H1 (cell line): ENCODE measurements around the gene TBC1D22A. TPM values are rescaled to one million over a fixed set of nuclear protein-coding genes. Genes with fewer than 3 reads are reported as not detected.

Source experiments
- CTCF ChIA-PET: fragments of 300-600 bp; sonication (Branson Sonifier 250); formaldehyde crosslinking; loops from one replicate; lab custom pipeline; 2021; ENCODE audit not compliant: partially characterized antibody; lab: Charles Lee
- POLR2A ChIA-PET: fragments of 300-600 bp; sonication (Branson Sonifier 250); formaldehyde crosslinking; loops from one replicate; lab custom pipeline; 2021; ENCODE audit warnings: inconsistent platforms; ENCODE audit not compliant: partially characterized antibody; lab: Charles Lee
- DNase-seq, 2 experiments: peaks; one replicate each; pipeline versions ENCODE4 v3.0.0 to v3.0.0-alpha.2; 2010 to 2022; ENCODE audit warnings: low spot score in 2 of 2, low read depth in 1 of 2, mixed read lengths in 1 of 2
- FAIRE-seq: peaks from 2 replicates; lab custom pipeline; 2011; peaks lifted over from hg19 to GRCh38; lab: Jason Lieb, UNC
- H2AFZ ChIP-seq: 2 replicates; pipeline ENCODE4 v1.8.1; 2012; ENCODE audit warnings: low read length, inconsistent platforms
- H2AK5ac ChIP-seq: 2 replicates; pipeline ENCODE4 v1.6.1; 2013; ENCODE audit warnings: low read depth, low read length
- H2BK120ac ChIP-seq: replicated peaks from 2 replicates; pipeline ENCODE3; 2013; ENCODE audit warnings: low read depth, low read length, inconsistent platforms
- H2BK12ac ChIP-seq: 2 replicates; pipeline ENCODE4 v1.6.1; 2013; ENCODE audit warnings: low read depth, low read length
- H2BK15ac ChIP-seq: 2 replicates; pipeline ENCODE4 v1.6.1; 2013; ENCODE audit warnings: low read length
- H2BK20ac ChIP-seq: 2 replicates; pipeline ENCODE4 v1.6.1; 2013; ENCODE audit warnings: low read length
- H2BK5ac ChIP-seq: 2 replicates; pipeline ENCODE4 v1.6.1; 2013; ENCODE audit warnings: low read depth, low read length
- H3K14ac ChIP-seq: 2 replicates; pipeline ENCODE4 v1.6.1; 2013; ENCODE audit warnings: inconsistent platforms; ENCODE audit not compliant: insufficient read length
- H3K18ac ChIP-seq: 2 replicates; pipeline ENCODE4 v1.6.1; 2013; ENCODE audit warnings: low read length; ENCODE audit errors: extremely low read depth
- H3K23ac ChIP-seq: 2 replicates; pipeline ENCODE4 v1.6.1; 2013; ENCODE audit warnings: inconsistent platforms; ENCODE audit not compliant: insufficient read length
- H3K23me2 ChIP-seq: 2 replicates; pipeline ENCODE4 v1.6.1; 2013; ENCODE audit warnings: low read depth, low read length
- H3K27ac ChIP-seq: 2 replicates; pipeline ENCODE4 v1.6.1; 2011; ENCODE audit warnings: low read depth, low read length, inconsistent platforms
- H3K27me3 ChIP-seq, 4 experiments: replicated peaks in 1 of 4; 1 replicate in 1 of 4; 2 replicates in 3 of 4; pipeline versions ENCODE4 v1.6.1 to v1.8.1; 2011 to 2013; ENCODE audit warnings: low read length in 3 of 4, mild to moderate bottlenecking in 3 of 4, inconsistent platforms in 2 of 4, mixed read lengths in 2 of 4, moderate library complexity in 1 of 4; ENCODE audit not compliant: control insufficient read depth in 3 of 4, insufficient read depth in 3 of 4; ENCODE audit errors: extremely low read depth in 1 of 4
- H3K36me3 ChIP-seq, 4 experiments: 2 replicates each; pipeline versions ENCODE4 v1.6.1 to v1.8.1; 2011 to 2013; ENCODE audit warnings: mild to moderate bottlenecking in 4 of 4, low read length in 3 of 4, moderate library complexity in 2 of 4, control low read depth in 1 of 4, inconsistent platforms in 1 of 4; ENCODE audit not compliant: insufficient read depth in 4 of 4, control insufficient read depth in 2 of 4
- H3K4ac ChIP-seq: replicated peaks from 2 replicates; pipeline ENCODE3; 2013; ENCODE audit warnings: low read length, low read depth, mixed read lengths, inconsistent platforms; ENCODE audit not compliant: insufficient read length
- H3K4me1 ChIP-seq, 4 experiments: replicated peaks in 1 of 4; 1 replicate in 1 of 4; 2 replicates in 3 of 4; pipeline versions ENCODE4 v1.6.1 to v1.8.1; 2011 to 2013; ENCODE audit warnings: low read length in 3 of 4, inconsistent platforms in 2 of 4, mixed read lengths in 1 of 4; ENCODE audit not compliant: insufficient read depth in 4 of 4, control insufficient read depth in 3 of 4
- H3K4me2 ChIP-seq, 2 experiments: 2 replicates each; pipeline versions ENCODE4 v1.6.1 to v1.8.1; 2011 to 2013; ENCODE audit warnings: low read depth in 2 of 2, low read length in 2 of 2, control low read depth in 1 of 2, inconsistent platforms in 1 of 2, mild to moderate bottlenecking in 1 of 2; ENCODE audit not compliant: insufficient read depth in 1 of 2
- H3K4me3 ChIP-seq, 4 experiments: fragments of 200-600, 300-600 bp in 1 of 4; sonication (generic), shearing (Covaris generic), sonication (Bioruptor Twin) in 1 of 4; 2 replicates each; pipeline versions ENCODE4 v1.5.1 to v1.8.1; 2011 to 2016; ENCODE audit warnings: low read length in 4 of 4, low read depth in 3 of 4, control low read depth in 2 of 4, inconsistent platforms in 2 of 4, mild to moderate bottlenecking in 2 of 4, mixed read lengths in 1 of 4, moderate library complexity in 1 of 4; ENCODE audit not compliant: insufficient read depth in 2 of 4; ENCODE audit errors: extremely low read depth in 1 of 4
- H3K56ac ChIP-seq: replicated peaks from 2 replicates; pipeline ENCODE3; 2013; ENCODE audit warnings: low read depth, mild to moderate bottlenecking, mixed read lengths, low read length, inconsistent platforms; ENCODE audit not compliant: insufficient read length
- H3K79me1 ChIP-seq: 2 replicates; pipeline ENCODE4 v1.6.1; 2013; ENCODE audit warnings: low read depth, low read length, control low read depth
- H3K79me2 ChIP-seq, 2 experiments: 2 replicates each; pipeline versions ENCODE4 v1.6.1 to v1.8.1; 2012 to 2013; ENCODE audit warnings: low read length in 2 of 2, mild to moderate bottlenecking in 2 of 2, inconsistent platforms in 1 of 2; ENCODE audit not compliant: insufficient read depth in 2 of 2, control insufficient read depth in 1 of 2
- H3K9ac ChIP-seq, 4 experiments: replicated peaks in 1 of 4; 1 replicate in 1 of 4; 2 replicates in 3 of 4; pipeline versions ENCODE4 v1.6.1 to v1.8.1; 2011 to 2013; ENCODE audit warnings: low read depth in 3 of 4, low read length in 3 of 4, control low read depth in 2 of 4, mild to moderate bottlenecking in 2 of 4, moderate library complexity in 2 of 4, inconsistent platforms in 1 of 4; ENCODE audit errors: extremely low read depth in 1 of 4
- H3K9me3 ChIP-seq, 2 experiments: 2 replicates each; pipeline versions ENCODE4 v1.6.1 to v1.8.1; 2012 to 2013; ENCODE audit warnings: mild to moderate bottlenecking in 2 of 2, moderate library complexity in 2 of 2, control low read depth in 1 of 2, inconsistent platforms in 1 of 2, low read depth in 1 of 2, low read length in 1 of 2, mixed read lengths in 1 of 2; ENCODE audit not compliant: insufficient read depth in 2 of 2
- H4K20me1 ChIP-seq, 2 experiments: replicated peaks in 1 of 2; 2 replicates each; pipeline versions ENCODE3 to v1.8.1; 2011 to 2013; ENCODE audit warnings: inconsistent platforms in 2 of 2, low read length in 2 of 2, mild to moderate bottlenecking in 1 of 2; ENCODE audit not compliant: insufficient read depth in 2 of 2, control insufficient read depth in 1 of 2
- H4K5ac ChIP-seq: 2 replicates; pipeline ENCODE4 v1.6.1; 2013; ENCODE audit warnings: low read length, low read depth, mixed read lengths, inconsistent platforms; ENCODE audit not compliant: insufficient read length
- H4K8ac ChIP-seq: 2 replicates; pipeline ENCODE4 v1.8.0; 2013; ENCODE audit warnings: mild to moderate bottlenecking, moderate library complexity, low read length, inconsistent platforms; ENCODE audit not compliant: insufficient read depth; ENCODE audit errors: extremely low read depth
- H4K91ac ChIP-seq: replicated peaks from 2 replicates; pipeline ENCODE3; 2013; ENCODE audit warnings: low read length, mixed read lengths, inconsistent platforms; ENCODE audit not compliant: insufficient read length
- BCL11A ChIP-seq, 2 experiments: IDR thresholded peaks; one replicate each; pipeline ENCODE4 v1.6.1; 2011; ENCODE audit warnings: low read depth in 2 of 2, low read length in 2 of 2, mild to moderate bottlenecking in 2 of 2
- CBX5 ChIP-seq: fragments of 300-800, 300-1000 bp; sonication (generic); IDR thresholded peaks from 2 replicates; pipeline ENCODE4 v1.7.1; 2016; ENCODE audit warnings: antibody characterized with exemption, low read length, low read depth
- CBX8 ChIP-seq: fragments of 300-800, 300-1000 bp; sonication (generic); IDR thresholded peaks from 2 replicates; pipeline ENCODE4 v1.7.1; 2016; ENCODE audit warnings: low read depth, low read length, borderline replicate concordance
- FOSL1 ChIP-seq: IDR thresholded peaks from 2 replicates; pipeline ENCODE4 v1.6.1; 2011; ENCODE audit warnings: mild to moderate bottlenecking, low read depth, low read length, moderate library complexity; ENCODE audit not compliant: insufficient read depth
- GTF2F1 ChIP-seq: IDR thresholded peaks from 2 replicates; pipeline ENCODE4 v1.6.1; 2012; ENCODE audit warnings: low read depth, low read length, improper control_type of control experiment, borderline replicate concordance
- JUND ChIP-seq: IDR thresholded peaks from 2 replicates; pipeline ENCODE4 v1.6.1; 2011; ENCODE audit warnings: mild to moderate bottlenecking, improper control_type of control experiment, low read length
- KDM1A ChIP-seq: fragments of 200-600, 300-600 bp; sonication (generic); IDR thresholded peaks from 2 replicates; pipeline ENCODE4 v1.7.1; 2016; ENCODE audit warnings: mild to moderate bottlenecking, low read length, borderline replicate concordance
- POLR2AphosphoS5 ChIP-seq: IDR thresholded peaks from 2 replicates; pipeline ENCODE4 v1.6.1; 2011; ENCODE audit warnings: low read depth, low read length
- POU5F1 ChIP-seq: IDR thresholded peaks from 2 replicates; pipeline ENCODE4 v1.6.1; 2011; ENCODE audit warnings: low read depth, mild to moderate bottlenecking, low read length, moderate library complexity
- RFX5 ChIP-seq: IDR thresholded peaks from 2 replicates; pipeline ENCODE4 v1.6.1; 2011; ENCODE audit warnings: low read depth, low read length, improper control_type of control experiment, borderline replicate concordance
- SIRT6 ChIP-seq: IDR thresholded peaks from one replicate; pipeline ENCODE4 v1.7.1; 2012; ENCODE audit warnings: low read length, inconsistent platforms
- TAF7 ChIP-seq: optimal IDR thresholded peaks from 2 replicates; pipeline ENCODE3; 2011; ENCODE audit warnings: low read depth, mild to moderate bottlenecking, inconsistent platforms, low read length, moderate library complexity, borderline replicate concordance
- TCF12 ChIP-seq: IDR thresholded peaks from 2 replicates; pipeline ENCODE4 v1.6.1; 2011; ENCODE audit warnings: low read depth, mild to moderate bottlenecking, low read length
- YY1 ChIP-seq: IDR thresholded peaks from 2 replicates; pipeline ENCODE4 v1.6.1; 2011; ENCODE audit warnings: low read depth, mild to moderate bottlenecking, low read length
- ZNF274 ChIP-seq: IDR thresholded peaks from 2 replicates; pipeline ENCODE4 v1.7.0; 2012; ENCODE audit warnings: low read length, borderline replicate concordance; ENCODE audit errors: extremely low read depth
- WGBS, 2 experiments: shearing (Covaris generic) in 1 of 2; methylation state at CpG; one replicate each; pipeline versions ENCODE4 v1.1.6 to v1.1.7; 2013 to 2015; ENCODE audit warnings: low lambda C conversion rate in 2 of 2, mixed read lengths in 2 of 2, inconsistent platforms in 1 of 2, low coverage in 1 of 2, missing lambda C conversion rate in 1 of 2; ENCODE audit not compliant: insufficient replicate concordance in 2 of 2, insufficient coverage in 1 of 2, insufficient read length in 1 of 2; ENCODE audit errors: extremely low coverage in 1 of 2, missing lambda C conversion rate in 1 of 2; 5-methylcytosine and 5-hydroxymethylcytosine counted together
- polyA plus RNA-seq, 7 experiments: library from polyadenylated mRNA; depleted of rRNA in 3 of 7; stranded (reverse) in 5 of 7; unstranded in 2 of 7; fragments of >200 nt in 5 of 7; fragments of 200-250 nt in 2 of 7; gene quantifications; 1 replicate in 5 of 7; 2 replicates in 1 of 7; 4 replicates in 1 of 7; pipeline versions ENCODE4 v1.2.1 to v1.2.3, GENCODE V29; 2011 to 2013; ENCODE audit warnings: missing spikeins in 2 of 7, mixed read lengths in 2 of 7
- total RNA-seq: library from RNA; stranded (reverse); fragmentation: NEBNext Ultra II Directional; extraction: Animal tissue kit (Norgen Biotek cat#: 25700); gene quantifications from 2 replicates; pipeline ENCODE4 v1.2.1, GENCODE V29; 2021

The TBC1D22A gene
- total and polyA plus RNA-seq, 2 of the 8 experiments (the other 6 are each of a cell fraction or from before 2014, with no cell fraction given), result 11.9 to 18.4 TPM

- Histone ChIP-seq H3K9ac (no peak overlapping the region), H3K4me3 (no peak overlapping the region), H2BK5ac (no peak overlapping the region), H4K8ac (no peak overlapping the region), H2BK120ac (no peak overlapping the region), H3K23me2 (peaks cover 6% of the 10 kb centered on the region; the same call in 1 of the 2 replicates), H4K20me1 (peaks cover 0 to 3% of the 10 kb centered on the region in 2 experiments), H3K79me1 (no peaks in the 10 kb centered on the region), H3K18ac (no peak overlapping the region), H3K36me3 (no peaks in the 10 kb centered on the region), H3K14ac (no peak overlapping the region), H4K91ac (no peak overlapping the region), H3K79me2 (no peaks in the 10 kb centered on the region), H2BK15ac (no peak overlapping the region), H2AFZ (no peak overlapping the region), H3K9me3 (no peaks in the 10 kb centered on the region), H3K56ac (no peak overlapping the region), H3K4me2 (no peak overlapping the region), H3K4me1 (no peaks in the 10 kb centered on the region; a peak in 1 of 7 replicates), H2AK5ac (no peak overlapping the region), H3K23ac (no peak overlapping the region), H3K27me3 (no peaks in the 10 kb centered on the region), H4K5ac (no peak overlapping the region), H2BK12ac (no peak overlapping the region), H3K4ac (no peak overlapping the region), H2BK20ac (no peak overlapping the region), H3K27ac (no peak overlapping the region)
- WGBS, 2 experiments, result 80% methylated on average over 1 of the region's 2 CpGs; no CpG with 5 or more reads in 1 of the 2 experiments
- DNase-seq, result no peak
- CTCF ChIA-PET, result no interaction called here
- FAIRE-seq, result no peak
- POLR2A ChIA-PET, result no interaction called here
- no peak for TF ChIP-seq GTF2F1
- no peak for TF ChIP-seq BCL11A (IDR thresholded peaks at IDR 0.05; ENCODE audit: low read depth in 2 of 2, low read length in 2 of 2)
- no peak for TF ChIP-seq ZNF274
- no peak for TF ChIP-seq RFX5
- no peak for TF ChIP-seq POLR2AphosphoS5
- TF ChIP-seq CBX8, result no peak
- no peak for TF ChIP-seq SIRT6
- TF ChIP-seq TCF12, result no peak
- no peak for TF ChIP-seq YY1
- no peak for TF ChIP-seq CBX5
- no peak for TF ChIP-seq KDM1A
- no peak for TF ChIP-seq FOSL1
- TF ChIP-seq POU5F1, result no peak
- no peak for TF ChIP-seq TAF7
- no peak for TF ChIP-seq JUND
Measured at GRCh38 chr22:47142427-47143046, 380.1 kb downstream of the TBC1D22A start.
